Panc1 (cell line): Measurements from ENCODE around the gene MTHFD2.

ENCODE experiments used
- POLR2AphosphoS5 ChIP-seq: IDR thresholded peaks from 2 replicates; pipeline ENCODE4 v1.6.1; 2012; ENCODE audit warnings: mild to moderate bottlenecking, low read depth, low read length, moderate library complexity
- SIN3A ChIP-seq: IDR thresholded peaks from 2 replicates; pipeline ENCODE4 v1.6.1; 2012; ENCODE audit warnings: low read depth, mild to moderate bottlenecking, low read length, moderate library complexity, borderline replicate concordance; ENCODE audit not compliant: insufficient read depth
- TF ChIP-seq, protein P1 (sequence below): fragments of 450-650 bp; IDR thresholded peaks from 2 replicates; pipeline ENCODE4 v1.5.1; 2017; ENCODE audit warnings: mild to moderate bottlenecking
- TF ChIP-seq, protein P2 (sequence below), 2 experiments: IDR thresholded peaks; 2 replicates each; pipeline ENCODE4 v1.6.1; 2011 to 2012; ENCODE audit warnings: low read depth in 2 of 2, control low read depth in 1 of 2, low read length in 1 of 2, mild to moderate bottlenecking in 1 of 2, moderate library complexity in 1 of 2; ENCODE audit not compliant: insufficient read depth in 1 of 2

- TF ChIP-seq, protein P1, sequence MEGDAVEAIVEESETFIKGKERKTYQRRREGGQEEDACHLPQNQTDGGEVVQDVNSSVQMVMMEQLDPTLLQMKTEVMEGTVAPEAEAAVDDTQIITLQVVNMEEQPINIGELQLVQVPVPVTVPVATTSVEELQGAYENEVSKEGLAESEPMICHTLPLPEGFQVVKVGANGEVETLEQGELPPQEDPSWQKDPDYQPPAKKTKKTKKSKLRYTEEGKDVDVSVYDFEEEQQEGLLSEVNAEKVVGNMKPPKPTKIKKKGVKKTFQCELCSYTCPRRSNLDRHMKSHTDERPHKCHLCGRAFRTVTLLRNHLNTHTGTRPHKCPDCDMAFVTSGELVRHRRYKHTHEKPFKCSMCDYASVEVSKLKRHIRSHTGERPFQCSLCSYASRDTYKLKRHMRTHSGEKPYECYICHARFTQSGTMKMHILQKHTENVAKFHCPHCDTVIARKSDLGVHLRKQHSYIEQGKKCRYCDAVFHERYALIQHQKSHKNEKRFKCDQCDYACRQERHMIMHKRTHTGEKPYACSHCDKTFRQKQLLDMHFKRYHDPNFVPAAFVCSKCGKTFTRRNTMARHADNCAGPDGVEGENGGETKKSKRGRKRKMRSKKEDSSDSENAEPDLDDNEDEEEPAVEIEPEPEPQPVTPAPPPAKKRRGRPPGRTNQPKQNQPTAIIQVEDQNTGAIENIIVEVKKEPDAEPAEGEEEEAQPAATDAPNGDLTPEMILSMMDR: no peak
- TF ChIP-seq POLR2AphosphoS5 (no peak), SIN3A (no peak)
- TF ChIP-seq, protein P2, sequence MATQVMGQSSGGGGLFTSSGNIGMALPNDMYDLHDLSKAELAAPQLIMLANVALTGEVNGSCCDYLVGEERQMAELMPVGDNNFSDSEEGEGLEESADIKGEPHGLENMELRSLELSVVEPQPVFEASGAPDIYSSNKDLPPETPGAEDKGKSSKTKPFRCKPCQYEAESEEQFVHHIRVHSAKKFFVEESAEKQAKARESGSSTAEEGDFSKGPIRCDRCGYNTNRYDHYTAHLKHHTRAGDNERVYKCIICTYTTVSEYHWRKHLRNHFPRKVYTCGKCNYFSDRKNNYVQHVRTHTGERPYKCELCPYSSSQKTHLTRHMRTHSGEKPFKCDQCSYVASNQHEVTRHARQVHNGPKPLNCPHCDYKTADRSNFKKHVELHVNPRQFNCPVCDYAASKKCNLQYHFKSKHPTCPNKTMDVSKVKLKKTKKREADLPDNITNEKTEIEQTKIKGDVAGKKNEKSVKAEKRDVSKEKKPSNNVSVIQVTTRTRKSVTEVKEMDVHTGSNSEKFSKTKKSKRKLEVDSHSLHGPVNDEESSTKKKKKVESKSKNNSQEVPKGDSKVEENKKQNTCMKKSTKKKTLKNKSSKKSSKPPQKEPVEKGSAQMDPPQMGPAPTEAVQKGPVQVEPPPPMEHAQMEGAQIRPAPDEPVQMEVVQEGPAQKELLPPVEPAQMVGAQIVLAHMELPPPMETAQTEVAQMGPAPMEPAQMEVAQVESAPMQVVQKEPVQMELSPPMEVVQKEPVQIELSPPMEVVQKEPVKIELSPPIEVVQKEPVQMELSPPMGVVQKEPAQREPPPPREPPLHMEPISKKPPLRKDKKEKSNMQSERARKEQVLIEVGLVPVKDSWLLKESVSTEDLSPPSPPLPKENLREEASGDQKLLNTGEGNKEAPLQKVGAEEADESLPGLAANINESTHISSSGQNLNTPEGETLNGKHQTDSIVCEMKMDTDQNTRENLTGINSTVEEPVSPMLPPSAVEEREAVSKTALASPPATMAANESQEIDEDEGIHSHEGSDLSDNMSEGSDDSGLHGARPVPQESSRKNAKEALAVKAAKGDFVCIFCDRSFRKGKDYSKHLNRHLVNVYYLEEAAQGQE (IDR thresholded peaks at IDR 0.05; ENCODE audit: insufficient read depth in 1 of 2, low read depth in 2 of 2, low read length in 1 of 2): no peak
Observed at GRCh38 chr2:74228772-74229171, 30.4 kb downstream of the MTHFD2 start.
